ENCODE measurements around the gene PDE11A. TPM values are rescaled to one million over a fixed set of nuclear protein-coding genes. Genes with fewer than 3 reads are reported as not detected.

The PDE11A gene
- total RNA-seq, 4 donors from 2014 or later, result 1.7 TPM; not detected in 3

DNA sequence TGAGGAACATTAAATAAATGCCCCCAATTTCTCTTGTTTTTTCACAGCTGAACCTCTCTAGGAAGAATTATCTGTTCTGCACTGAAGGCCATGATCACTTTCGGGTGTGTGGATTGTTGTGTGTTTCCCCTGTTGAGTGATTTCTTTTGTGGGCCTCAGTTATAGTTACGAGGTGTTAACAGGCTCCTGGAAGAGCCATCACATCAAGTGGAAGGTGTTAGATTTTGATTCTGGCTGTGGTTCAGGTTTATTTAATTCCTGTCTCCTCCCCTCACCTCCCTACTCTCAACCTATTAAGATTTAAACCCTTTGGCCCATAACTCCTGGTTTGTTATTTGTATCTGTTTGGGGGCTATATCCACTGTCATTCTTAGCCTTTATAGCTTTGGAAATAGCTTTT, 497.2 kb downstream of the PDE11A start:
- H3K4me1 ChIP-seq, result peaks cover 0 to 10% (median 2%) of the 10 kb centered on the region in 4 donors
- TF ChIP-seq CTCF (IDR thresholded peaks at IDR 0.05) (no peak), EP300 (IDR thresholded peaks at IDR 0.05) (no peak), POLR2A (IDR thresholded peaks at IDR 0.05) (no peak)
- H3K36me3 ChIP-seq, result no peaks in the 10 kb centered on the region
- no peaks in the 10 kb centered on the region for H3K27me3 ChIP-seq
- DNase-seq (ENCODE audit: low spot score in 2 of 2), result no peak
- WGBS, 2 donors, result 95 to 97% methylated on average over 2 of the region's 2 CpGs
- no peak overlapping the region for H3K27ac ChIP-seq
- no peaks in the 10 kb centered on the region for H3K9me3 ChIP-seq
- H3K4me3 ChIP-seq, result no peak overlapping the region

DNA sequence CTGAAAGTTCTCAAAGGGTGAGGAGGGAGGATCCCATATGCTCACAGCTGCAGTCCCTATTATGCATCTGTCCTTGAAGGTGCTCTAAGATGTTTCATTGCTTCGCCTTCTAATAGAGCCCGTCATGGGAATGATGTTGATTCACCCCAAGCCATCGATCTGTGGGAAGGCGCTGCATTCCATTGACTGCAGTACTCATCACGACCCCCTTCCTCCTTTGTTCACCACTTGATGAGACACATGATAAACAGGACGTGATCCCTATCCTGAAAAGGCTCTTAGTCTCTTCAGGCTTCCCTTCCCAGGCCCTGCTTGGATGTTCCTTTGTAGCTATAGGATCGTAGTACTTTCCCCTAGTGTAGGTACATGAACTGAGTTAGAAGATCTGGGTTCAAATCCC, 498.2 kb downstream of the PDE11A start:
- no peak for TF ChIP-seq EP300 (IDR thresholded peaks at IDR 0.05)
- TF ChIP-seq CTCF (IDR thresholded peaks at IDR 0.05), result no peak
- no peaks in the 10 kb centered on the region for H3K27me3 ChIP-seq
- H3K36me3 ChIP-seq, result no peaks in the 10 kb centered on the region
- 89 to 93% methylated on average over 7 of the region's 7 CpGs for WGBS, 2 donors
- H3K27ac ChIP-seq, result no peak overlapping the region
- peaks cover 0 to 10% (median 2%) of the 10 kb centered on the region in 4 donors for H3K4me1 ChIP-seq
- DNase-seq (ENCODE audit: low spot score in 2 of 2), result no peak
- H3K4me3 ChIP-seq, result no peak overlapping the region
- no peaks in the 10 kb centered on the region for H3K9me3 ChIP-seq

Small RNA genes lying within 50 kb of the gene (small RNA-seq; reads per million reads assigned to genes)
- gene AC011998.1, result not detected
- gene RNU6-629P, result not detected

Other genes starting within 250 kb of the PDE11A start
- 10 to 100 TPM; 13.6 to 20.4 (median 19.6) TPM for gene RBM45, start 39.7 kb upstream of the PDE11A start, total RNA-seq
- 1 to 10 TPM in 3 of 4 donors, under 1 TPM in 1; 0.66 to 3.1 (median 1.6) TPM for gene OSBPL6, start 121.7 kb upstream of the PDE11A start, total RNA-seq

All from tibial nerve (tissue), 4 donors.